ENCODE results near the gene DNAAF3. TPM values are rescaled to one million over a fixed set of nuclear protein-coding genes. Genes with fewer than 3 reads are reported as not detected.
"Not testable (repeated sequence)": the region's sequence is repeated elsewhere in the genome, so short reads cannot be mapped to it uniquely, and the experiment has no call there.

The DNAAF3 gene
- total RNA-seq, 1 donor from 2014 or later = 7.0 TPM

DNA sequence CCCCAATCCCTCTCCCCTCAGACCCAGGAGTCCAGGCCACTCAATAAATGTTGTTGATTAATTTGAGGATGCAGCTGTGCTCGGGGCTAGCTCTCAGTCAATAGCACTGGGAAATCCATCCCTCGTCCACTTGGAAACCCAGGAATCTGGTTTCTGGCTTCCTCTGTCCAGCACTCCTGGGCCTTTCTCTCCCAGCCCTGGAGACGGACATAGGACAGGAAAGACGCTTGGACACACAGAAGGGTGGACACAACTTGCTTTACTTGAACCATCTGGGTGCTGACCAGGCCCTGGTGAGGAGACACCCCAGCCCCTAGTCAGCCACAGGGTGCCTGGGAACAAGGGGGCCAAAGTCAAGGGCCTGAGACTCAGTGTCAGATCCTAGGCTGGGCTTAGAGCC, 8.0 kb downstream of the DNAAF3 start:
- no peak overlapping the region for H3K4me3 ChIP-seq (ENCODE audit: low read depth, low read length)
- TF ChIP-seq CTCF (conservative IDR thresholded peaks at IDR 0.05; ENCODE audit: low read depth, low read length) = no peak
- no peak for DNase-seq (ENCODE audit: low read depth)

GRCh38 chr19:55157064-55157908, 9.1 kb downstream of the DNAAF3 start, which contains the start of gene TNNI3:
Gene TNNI3 (minus strand): TSS chr19:55157732. CDS start chr19:55157589, 143 bp downstream.
- peak within 1 kb of the TSS; percentile 21 for H3K4me3 ChIP-seq (ENCODE audit: low read depth, low read length)
- TF ChIP-seq CTCF (conservative IDR thresholded peaks at IDR 0.05; ENCODE audit: low read depth, low read length) = no peak
- no peak for DNase-seq (ENCODE audit: low read depth)

GRCh38 chr19:55156202-55157063, 10.0 kb downstream of the DNAAF3 start:
- H3K4me3 ChIP-seq (ENCODE audit: low read depth, low read length) = peak overlapping the region; percentile 41
- TF ChIP-seq CTCF (conservative IDR thresholded peaks at IDR 0.05; ENCODE audit: low read depth, low read length) = no peak
- no peak for DNase-seq (ENCODE audit: low read depth)

DNA sequence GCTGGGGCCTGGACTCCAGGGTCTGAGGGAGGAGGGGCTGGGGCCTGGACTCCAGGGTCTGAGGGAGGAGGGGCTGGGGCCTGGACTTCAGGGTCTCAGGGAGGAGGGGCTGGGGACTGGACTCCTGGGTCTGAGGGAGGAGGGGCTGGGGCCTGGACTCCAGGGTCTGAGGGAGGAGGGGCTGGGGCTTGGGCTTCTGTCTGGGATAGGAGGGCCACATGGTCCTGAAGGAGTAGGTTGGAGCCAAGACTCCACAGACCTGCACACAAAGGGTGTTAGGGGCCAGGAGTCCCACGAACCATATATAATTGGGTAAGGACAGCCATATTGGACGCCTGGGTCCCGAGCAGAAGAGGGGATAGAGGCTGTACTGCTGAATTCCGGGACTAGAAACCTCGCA, 10.6 kb downstream of the DNAAF3 start:
- peak overlapping the region; percentile 41 for H3K4me3 ChIP-seq (ENCODE audit: low read depth, low read length)
- DNase-seq (ENCODE audit: low read depth) = not testable (repeated sequence)

GRCh38 chr19:55153652-55154264, 12.7 kb downstream of the DNAAF3 start:
- no peak for DNase-seq (ENCODE audit: low read depth)
- H3K4me3 ChIP-seq (ENCODE audit: low read depth, low read length) = no peak overlapping the region
- TF ChIP-seq CTCF (conservative IDR thresholded peaks at IDR 0.05; ENCODE audit: low read depth, low read length) = no peak

DNA sequence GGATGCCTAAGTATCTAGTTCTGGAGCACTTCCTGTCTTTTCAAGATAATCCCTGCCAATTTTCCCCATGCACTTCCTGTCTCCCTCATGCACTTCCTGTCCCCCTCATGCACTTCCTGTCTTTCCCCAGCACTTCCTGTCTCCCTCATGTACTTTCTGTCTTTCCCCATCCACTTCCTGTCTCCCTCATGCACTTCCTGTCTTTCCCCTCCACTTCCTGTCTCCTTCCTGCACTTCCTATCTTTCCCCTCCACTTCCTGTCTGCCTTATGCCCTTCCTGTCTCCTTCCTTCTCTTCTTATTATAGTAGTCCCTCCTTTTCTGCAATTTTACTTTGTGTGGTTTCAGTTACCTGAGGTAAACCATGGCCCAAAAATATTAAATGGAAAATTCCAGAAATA, 14.4 kb downstream of the DNAAF3 start:
- no peak for TF ChIP-seq CTCF (conservative IDR thresholded peaks at IDR 0.05; ENCODE audit: low read depth, low read length)
- no peak for DNase-seq (ENCODE audit: low read depth)
- H3K4me3 ChIP-seq (ENCODE audit: low read depth, low read length) = no peak overlapping the region

Data from epithelial cell of proximal tubule (primary cell).